22Rv1 (cell line): Measurements from ENCODE around the gene CD46.

Experiments used
- H3K27ac ChIP-seq: fragments of 450-650 bp; 2 replicates; pipeline ENCODE4 v1.5.1; 2017
- ZFX ChIP-seq: fragments of 450-650 bp; IDR thresholded peaks from 2 replicates; pipeline ENCODE4 v1.6.1; 2017; ENCODE audit warnings: antibody characterized with exemption, borderline replicate concordance
- TF ChIP-seq, protein P1 (sequence below): fragments of 450-650 bp; IDR thresholded peaks from 2 replicates; pipeline ENCODE4 v1.5.1; 2017; ENCODE audit warnings: mild to moderate bottlenecking

CD46 gene

DNA sequence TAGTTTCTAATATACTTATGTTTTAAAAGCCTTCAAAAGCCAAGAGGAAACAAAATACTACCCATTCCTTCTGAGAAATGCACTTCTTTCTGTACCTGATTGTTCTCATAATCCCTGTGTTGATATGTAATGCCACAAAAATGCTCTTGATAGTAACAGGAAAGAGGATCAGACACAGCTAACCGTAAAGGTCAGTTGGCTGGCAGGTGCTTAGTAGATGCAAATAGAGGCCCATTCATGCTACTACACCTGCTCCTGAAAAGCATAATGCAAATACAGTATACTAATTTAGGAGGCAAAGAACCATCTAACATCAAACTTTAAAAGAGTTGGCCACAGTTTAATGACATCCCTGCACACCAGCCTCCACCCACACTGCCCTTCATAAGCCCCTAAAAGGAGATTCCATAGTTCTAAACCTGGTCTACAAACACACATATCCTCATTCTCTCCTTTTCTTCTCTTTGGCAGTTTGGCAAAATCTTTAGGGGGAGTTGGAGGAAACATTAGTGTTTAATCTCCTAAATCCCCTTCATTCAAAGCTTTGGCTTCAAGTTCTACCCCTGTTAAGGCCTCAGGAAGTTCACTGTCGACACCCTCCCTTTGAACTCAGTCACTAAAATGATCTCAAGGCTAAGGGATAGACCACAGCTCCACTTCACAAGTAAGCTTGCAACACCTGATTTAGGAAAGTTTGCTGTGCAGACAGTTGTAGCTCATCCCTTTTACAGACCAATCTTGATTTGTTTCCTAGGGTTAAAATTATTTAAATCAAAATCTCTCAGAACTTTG lies 2.9 kb upstream of the CD46 start:
- no peak for TF ChIP-seq ZFX
- TF ChIP-seq, protein P1, sequence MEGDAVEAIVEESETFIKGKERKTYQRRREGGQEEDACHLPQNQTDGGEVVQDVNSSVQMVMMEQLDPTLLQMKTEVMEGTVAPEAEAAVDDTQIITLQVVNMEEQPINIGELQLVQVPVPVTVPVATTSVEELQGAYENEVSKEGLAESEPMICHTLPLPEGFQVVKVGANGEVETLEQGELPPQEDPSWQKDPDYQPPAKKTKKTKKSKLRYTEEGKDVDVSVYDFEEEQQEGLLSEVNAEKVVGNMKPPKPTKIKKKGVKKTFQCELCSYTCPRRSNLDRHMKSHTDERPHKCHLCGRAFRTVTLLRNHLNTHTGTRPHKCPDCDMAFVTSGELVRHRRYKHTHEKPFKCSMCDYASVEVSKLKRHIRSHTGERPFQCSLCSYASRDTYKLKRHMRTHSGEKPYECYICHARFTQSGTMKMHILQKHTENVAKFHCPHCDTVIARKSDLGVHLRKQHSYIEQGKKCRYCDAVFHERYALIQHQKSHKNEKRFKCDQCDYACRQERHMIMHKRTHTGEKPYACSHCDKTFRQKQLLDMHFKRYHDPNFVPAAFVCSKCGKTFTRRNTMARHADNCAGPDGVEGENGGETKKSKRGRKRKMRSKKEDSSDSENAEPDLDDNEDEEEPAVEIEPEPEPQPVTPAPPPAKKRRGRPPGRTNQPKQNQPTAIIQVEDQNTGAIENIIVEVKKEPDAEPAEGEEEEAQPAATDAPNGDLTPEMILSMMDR = no peak
- H3K27ac ChIP-seq = peak overlapping the region; percentile 99

DNA sequence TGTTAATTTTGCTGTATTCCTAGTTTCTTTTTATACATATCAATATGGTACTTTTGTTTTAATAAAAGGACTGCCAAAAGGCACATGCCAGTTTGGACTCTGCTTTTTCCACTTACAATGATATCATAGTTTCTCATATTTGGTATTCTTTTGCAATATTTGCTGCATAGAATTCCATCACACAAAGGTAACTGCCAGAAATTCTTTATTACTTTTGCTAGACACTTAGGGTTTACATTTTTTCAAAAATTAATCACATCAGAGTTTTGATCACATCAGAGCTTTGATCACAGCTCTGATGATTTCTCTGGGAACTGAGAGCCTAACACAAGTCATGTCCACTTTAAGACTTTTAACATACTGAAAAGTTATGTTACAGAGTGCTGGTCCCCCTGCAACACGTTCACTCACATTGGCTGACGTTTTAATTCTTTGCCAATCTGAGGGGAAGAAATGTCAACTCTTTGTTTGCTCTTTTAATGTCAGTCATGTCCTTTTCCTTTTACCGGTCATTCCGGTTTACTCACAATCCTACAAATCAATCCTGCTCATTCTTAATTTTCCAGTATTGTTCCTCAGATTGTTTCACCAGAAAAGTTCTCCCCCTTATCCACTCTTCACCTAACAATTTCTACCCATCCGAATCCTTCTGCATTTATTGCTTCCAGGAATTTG lies 1.1 kb upstream of the CD46 start:
- H3K27ac ChIP-seq = peak overlapping the region; percentile 99
- TF ChIP-seq, protein P1 = no peak
- TF ChIP-seq ZFX = no peak

DNA sequence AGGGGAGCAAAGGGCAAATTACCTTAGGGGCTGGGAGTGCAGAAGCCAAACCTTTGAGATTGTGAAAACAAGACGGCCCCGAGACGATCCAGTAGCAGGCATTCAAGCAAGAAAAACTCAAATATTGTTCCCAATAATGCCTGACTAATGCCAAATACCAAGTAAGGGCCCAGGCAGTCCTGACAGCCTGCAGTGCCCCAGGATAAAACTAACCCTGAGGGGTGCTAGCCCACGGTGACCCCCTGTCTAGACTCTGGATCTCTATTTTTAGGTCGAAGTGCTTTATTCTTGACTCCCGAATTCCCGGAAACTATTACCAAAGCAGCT lies 428 bp upstream of the CD46 start:
- H3K27ac ChIP-seq = peak overlapping the region; percentile 99

DNA sequence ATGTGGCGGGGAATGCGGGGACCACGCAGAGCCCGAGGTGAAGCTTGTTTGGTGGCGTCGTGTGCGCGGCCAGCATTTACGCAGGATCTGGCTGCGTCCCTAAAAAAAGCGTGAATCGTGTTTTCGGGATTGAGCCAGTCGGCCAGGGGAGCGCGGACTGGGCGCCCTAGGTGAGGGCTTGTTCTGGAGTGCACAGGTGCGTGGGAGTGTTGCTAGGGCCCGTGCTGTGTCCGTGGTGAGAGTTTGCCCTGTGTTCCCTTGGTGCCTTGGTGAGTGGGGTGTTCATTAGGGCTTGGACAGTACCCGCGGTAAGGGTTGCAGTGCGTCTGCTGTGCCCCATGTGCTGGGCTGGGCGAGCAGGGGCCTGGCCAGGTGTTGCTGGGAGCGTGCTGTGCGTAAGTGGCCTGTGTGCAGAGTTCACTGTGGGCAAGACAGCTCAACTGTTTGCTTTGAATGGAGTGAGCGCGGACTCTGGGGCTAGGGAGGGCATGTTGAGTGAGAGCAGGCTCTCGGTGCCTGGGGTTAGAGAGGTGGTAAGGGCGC lies 673 bp downstream of the CD46 start:
- peak overlapping the region; percentile 99 for H3K27ac ChIP-seq
- TF ChIP-seq, protein P1 = no peak
- TF ChIP-seq ZFX = no peak

DNA sequence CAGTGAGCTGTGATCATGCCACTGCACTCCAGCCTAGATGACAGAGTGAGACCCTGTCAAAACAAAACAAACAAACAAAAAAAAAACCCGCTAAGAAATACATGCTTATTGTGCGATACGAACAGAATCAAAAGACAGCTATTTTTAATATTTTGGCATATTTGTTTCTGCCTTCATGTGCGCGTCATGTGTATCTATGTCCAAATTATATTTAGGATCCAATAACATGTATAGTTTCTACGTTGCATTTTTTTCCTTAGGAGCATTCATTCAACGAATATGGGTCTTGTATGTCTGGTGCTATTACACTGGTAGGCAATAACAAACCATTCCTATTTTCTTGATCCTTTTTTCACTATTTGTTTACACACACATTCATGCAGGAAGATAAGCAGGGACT lies 1.8 kb downstream of the CD46 start:
- peak overlapping the region; percentile 99 for H3K27ac ChIP-seq
- no peak for TF ChIP-seq ZFX
- TF ChIP-seq, protein P1 = no peak

DNA sequence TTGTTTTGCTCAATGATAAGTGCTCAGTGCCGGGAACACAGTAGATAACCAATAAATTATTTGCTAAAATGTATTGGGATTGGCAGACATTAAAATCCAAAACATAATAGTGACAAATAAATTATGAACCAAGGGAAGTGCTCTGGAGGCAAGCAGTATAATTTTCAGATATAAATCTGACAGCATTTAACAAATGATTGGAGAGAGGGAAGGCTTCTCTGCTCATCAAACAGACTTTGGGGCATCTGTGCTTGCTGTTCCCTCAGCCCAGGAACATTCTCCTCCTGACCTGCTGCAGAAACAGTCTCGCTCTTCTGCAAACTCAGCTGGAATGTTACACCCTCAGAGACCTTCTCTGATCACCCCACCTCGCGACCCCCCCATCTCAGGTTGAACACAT lies 2.2 kb downstream of the CD46 start:
- TF ChIP-seq ZFX = no peak
- TF ChIP-seq, protein P1 = no peak
- H3K27ac ChIP-seq = peak overlapping the region; percentile 99; the same call in 1 of the 2 replicates

DNA sequence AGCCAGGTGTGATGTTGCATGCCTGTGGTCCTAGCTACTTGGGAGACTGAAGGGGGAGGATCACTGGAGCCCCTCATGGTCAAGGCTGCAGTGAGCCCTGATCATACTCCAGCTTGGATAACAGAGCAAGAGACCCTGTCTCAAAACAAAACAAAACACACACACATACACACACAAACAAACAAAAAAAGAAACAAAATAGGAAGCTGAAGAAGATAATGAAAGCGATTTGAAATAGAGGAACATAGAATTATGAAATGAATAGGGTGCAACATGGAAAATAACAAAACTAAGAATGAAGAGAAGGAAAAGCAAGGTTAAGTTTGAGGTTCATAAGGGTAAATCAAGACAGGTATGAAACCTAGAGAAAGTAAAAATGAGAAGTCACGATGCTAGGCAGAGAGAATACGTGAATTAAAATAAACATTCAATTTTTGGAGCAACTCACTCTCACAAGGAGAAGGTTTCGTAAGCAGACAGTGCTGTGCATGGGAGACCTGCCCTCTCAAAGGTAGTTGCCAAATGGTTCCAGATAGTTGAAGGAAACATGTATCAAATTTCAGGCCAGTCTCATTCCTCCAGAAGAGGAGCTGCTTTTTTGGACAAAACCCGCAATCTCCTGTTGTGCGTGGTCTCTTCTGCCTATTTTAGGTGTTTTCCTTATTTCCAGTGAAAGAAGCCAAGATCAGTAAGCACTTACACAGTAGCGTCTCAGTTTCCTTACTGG lies 3.3 kb downstream of the CD46 start:
- H3K27ac ChIP-seq = peak overlapping the region; percentile 99
- no peak for TF ChIP-seq ZFX
- TF ChIP-seq, protein P1 = no peak
